Stimulated activated CD4-positive, alpha-beta T cell treated with anti-CD3 and anti-CD28 coated beads, TNF-alpha, amount 100 ng/mL, for 1 hour (primary cell): ENCODE measurements around the gene SOD1.
"Not testable (repeated sequence)": the region's sequence is repeated elsewhere in the genome, so short reads cannot be mapped to it uniquely, and the experiment has no call there.

Experiments
- DNase-seq, 3 donors: peaks; one replicate each; pipeline ENCODE4 v3.0.0-alpha.2; 2020; ENCODE audit warnings: low read depth in 3 of 3, low spot score in 1 of 3

Gene SOD1

GRCh38 chr21:31659536-31660258, at the start of gene SOD1:
SOD1 (plus strand) TSS chr21:31659693; CDS start chr21:31659770, 77 bp downstream.
- DNase-seq, result peak; percentile 93 to 94 (median 93)

- no peak for DNase-seq
These were observed 48.0 kb upstream of the SOD1 start for GRCh38 chr21:31611445-31611844.

DNA sequence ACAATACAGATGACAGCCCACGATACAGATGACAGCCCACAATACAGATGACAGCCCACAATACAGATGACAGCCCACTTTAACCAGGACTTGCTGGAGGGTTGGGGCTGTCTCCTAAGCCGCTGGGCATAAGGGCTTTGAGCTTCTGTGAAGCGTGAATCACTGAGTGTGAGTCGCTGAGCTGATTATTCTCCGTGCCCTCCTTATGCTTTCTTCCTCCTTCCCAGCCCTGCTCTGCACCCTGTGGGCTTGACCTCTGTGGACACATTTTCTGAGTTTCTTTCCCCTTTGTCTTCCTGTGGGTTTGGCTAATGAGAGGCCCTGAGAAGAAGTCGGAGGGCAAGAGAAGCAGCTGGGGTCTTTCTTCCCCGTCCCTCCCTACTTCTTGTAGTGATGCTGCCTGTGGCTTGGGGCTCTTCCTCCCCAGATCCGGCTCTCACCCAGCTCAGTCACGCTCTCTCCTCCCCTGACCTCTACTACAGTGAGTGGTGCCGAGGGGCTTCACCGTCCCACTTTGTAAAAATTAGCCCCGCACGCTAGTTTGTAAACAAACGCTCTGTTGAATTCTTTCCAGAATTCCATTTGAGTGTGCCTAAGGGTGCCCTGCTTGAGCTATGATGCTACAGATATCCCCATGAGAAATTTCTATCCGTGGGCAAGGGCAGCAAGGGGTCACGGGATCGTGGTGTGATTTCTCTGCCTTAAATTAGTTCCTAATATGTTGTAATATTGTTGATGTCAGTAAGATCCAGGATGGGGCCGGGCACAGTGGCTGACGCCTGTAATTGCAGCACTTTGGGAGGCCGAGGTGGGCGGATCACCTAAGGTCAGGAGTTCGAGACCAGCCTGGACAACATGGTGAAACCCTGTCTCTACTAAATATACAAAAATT, 46.4 kb upstream of the SOD1 start:
- no peak for DNase-seq

DNA sequence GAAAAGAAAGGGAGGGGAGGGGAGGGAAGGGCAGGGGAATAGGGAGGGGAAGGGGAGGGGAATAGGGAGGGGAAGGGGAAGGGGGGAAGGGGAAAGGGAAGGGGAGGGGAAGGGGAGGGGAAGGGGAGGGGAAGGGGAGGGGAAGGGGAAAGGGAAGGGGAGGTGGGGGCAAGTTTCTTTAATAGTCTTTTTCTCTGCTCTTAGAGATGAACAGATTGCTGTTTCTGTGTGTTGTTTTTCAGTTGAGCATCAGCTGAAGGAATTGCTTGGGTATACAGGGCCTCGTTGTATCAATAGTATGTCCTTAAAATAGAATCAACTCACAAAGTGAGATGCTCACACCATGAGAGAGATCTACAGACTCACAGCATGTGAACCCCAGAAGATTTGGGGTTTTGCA, 44.8 kb upstream of the SOD1 start:
- DNase-seq, result no peak

DNA sequence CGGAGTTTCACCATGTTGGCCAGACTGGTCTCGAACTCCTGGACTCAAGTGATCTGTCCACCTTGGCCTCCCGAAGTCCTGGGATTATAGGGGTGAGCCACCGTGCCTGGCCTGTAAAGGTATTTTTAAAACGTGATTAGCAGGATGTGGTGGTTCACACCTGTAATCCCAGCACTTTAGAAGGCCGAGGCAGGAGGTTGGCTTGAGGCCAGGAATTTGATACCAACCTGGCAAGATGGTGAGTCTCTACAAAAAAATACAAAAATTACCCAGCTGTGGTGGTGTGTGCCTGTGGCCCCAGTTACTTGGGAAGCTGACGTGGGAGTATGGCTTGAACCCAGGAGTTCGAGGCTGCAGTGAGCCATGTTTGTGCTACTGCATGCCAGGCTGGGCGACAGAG, 43.3 kb upstream of the SOD1 start:
- DNase-seq, result no peak

DNA sequence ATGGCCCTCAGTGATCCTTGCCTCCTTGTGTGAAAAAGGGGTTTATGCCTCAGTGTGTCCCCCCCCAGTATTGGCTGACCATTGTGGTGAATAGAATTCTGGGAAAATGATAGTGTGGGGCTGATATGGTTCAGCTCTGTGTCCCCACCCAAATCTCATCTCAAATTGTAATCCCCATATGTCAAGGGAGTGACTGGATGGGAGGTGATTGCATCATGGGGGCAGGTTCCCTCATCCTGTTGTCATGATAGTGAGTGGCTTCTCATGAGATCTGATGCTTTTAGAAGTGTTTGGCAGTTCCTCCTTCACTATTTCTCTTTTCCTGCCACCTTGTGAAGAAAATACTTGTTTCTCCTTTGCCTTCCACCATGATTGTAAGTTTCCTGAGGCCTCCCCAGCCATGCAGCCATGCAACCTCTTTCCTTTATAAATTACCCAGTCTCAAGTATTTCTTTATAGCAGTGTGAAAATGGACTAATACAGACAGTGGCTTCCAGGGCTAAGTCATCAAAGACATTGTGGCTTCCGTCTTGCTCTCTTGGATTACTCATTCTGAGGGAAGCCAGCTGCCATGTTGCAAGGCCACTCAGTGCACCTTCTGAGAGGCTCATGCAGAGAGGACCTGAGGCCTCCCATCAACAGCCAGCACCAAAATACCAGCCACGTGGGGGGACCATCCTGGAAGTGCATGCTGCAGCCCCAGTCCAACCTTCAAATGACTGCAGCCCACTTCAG, 40.6 kb upstream of the SOD1 start:
- no peak for DNase-seq

DNA sequence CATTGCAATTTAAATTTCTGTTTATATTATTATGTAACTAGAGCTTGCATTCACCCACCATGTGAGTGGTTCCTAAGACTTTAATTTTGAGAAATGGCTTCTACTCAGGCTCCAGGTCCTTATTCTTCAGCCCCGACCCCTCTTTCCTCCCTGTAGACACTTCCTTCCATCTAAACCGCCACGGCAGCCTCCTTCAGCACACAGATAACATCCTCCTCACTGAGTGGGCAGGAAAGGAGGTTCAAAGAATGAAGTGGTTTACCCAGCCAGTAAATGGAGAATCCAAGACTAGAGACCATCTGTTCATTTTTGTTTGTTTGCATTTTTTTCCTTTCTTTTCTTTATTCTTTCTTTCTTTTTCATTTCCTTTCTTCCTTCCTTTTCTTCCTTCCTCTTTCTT, 37.1 kb upstream of the SOD1 start:
- no peak for DNase-seq

DNA sequence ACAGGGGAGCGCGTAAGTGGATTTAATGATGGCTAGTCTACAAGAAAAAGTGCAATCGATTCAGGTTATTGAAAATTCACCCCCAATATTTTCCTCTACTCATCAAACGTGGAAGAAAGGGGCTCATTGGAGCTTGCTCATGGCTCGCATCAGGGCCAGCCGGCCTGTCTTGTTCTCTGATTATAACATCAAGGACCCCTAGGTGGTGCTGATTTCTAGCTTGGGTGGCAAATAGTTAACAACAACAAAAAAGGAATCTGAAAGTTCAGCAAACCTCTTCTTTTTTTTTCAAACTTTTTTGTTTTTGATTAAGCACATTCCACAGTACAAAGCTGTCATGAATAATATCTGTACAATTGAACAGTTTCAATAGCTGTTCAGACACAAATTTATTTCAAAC, 35.8 kb upstream of the SOD1 start:
- DNase-seq, result no peak

- DNase-seq, result no peak
These were observed 35.3 kb upstream of the SOD1 start for GRCh38 chr21:31624181-31624580.

DNA sequence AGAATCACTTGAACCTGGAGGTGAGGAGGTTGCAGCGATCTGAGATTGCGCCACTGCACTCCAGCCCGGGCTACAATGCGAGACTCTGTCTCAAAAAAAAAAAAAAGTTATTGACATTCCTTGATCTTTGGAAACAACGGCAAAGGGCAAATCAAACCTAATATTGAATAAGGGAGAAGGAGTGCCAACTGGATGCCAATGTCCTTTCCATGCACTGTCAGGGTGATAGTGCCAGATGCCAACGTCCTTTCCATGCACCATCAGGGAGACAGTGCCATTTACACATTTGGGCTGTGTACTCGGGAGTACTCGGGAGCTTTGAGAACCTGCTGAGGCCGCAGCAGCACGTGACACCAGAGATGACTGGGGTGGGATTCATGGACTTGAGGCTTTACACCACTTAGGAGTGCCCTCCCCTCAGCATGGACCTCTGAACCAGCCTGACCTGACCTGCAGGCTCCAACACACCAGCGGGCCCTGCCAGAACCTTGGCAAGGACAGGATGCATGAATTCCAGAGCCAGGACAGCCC, 34.5 kb upstream of the SOD1 start:
- DNase-seq, result no peak

GRCh38 chr21:31629972-31630711, 29.4 kb upstream of the SOD1 start:
- no peak for DNase-seq

DNA sequence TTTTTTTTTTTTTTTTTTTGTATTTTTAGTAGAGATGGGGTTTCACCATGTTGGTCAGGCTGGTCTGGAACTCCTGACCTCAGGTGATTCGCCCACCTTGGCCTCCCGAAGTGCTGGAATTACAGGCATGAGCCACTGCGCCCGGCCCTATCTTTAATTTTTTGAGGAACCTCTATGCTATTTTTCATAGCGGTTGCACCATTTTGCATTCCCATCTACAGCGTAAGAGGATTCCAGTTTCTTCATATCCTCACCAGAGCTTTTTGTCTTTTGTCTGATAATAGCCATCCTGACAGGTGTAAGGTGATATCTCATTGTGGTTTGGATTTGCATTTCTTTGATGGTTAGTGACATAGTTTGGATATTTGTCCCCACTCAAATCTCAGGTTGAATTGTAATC, 27.6 kb upstream of the SOD1 start:
- not testable (repeated sequence) for DNase-seq

- no peak for DNase-seq
These were observed 24.5 kb upstream of the SOD1 start for GRCh38 chr21:31634993-31635392.

GRCh38 chr21:31636874-31637273, 22.6 kb upstream of the SOD1 start:
- DNase-seq, result no peak

DNA sequence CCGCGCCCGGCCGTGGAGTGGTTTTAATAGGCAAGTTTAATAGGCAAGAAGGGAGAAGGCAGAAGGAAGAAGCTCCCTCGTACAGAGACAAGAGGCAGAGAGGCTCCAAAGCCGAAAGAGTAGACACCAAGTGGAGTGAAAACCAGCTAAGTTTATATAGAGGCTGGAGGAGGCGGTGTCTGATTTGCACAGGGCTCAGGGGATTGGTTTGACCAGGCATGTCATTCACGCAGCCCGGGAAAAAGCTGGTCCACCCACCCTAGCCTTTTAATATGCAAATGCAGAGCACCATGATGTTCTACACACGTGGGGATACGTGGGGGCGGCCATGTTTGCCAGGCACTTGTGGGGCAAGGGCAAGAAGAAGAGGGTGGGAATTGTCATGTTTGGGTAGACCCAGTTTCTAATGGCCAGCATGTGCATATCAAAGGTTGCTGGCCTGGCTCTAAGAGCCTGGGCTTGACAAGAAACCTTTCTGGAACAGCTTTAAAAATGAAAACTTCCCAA, 18.0 kb upstream of the SOD1 start:
- no peak for DNase-seq

GRCh38 chr21:31644643-31645042, 14.8 kb upstream of the SOD1 start:
- DNase-seq, result no peak

GRCh38 chr21:31647650-31648049, 11.8 kb upstream of the SOD1 start:
- DNase-seq, result no peak

GRCh38 chr21:31650930-31651329, 8.6 kb upstream of the SOD1 start:
- DNase-seq, result no peak

DNA sequence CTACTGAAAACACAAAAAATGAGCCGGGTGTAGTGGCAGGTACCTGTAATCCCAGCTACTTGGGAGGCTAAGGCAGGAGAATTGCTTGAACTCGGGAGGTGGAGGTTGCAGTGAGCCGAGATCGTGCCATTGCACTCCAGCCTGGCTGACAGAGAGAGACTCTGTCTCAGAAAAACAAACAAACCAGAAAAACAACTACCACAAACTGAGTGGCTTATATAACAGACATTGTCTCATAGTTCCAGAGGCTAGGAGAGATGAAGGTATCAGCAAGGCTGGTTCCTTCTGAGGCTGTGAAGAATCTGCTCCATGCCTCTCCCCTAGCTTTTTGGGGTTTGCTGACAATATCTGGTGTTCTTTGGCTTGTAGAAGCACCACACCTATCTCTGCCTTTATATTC, 8.0 kb upstream of the SOD1 start:
- not testable (repeated sequence) for DNase-seq

GRCh38 chr21:31654340-31654739, 5.2 kb upstream of the SOD1 start:
- DNase-seq, result no peak
